SK-N-SH treated with all-trans-retinoic acid at 6 μM for 48 hours (cell line): ENCODE results near the gene RNF144A.
A peak's percentile ranks its signal among the peaks of the same experiment; 100 is the strongest.

Experiments used
- ATAC-seq: fragments of 200-7000 bp; cut with Tn5 transposase; 3 replicates; pipeline ENCODE4 v1.9.1; 2020; ENCODE audit warnings: mild to moderate bottlenecking, moderate library complexity
- BACH2 ChIP-seq: fragments of 250-450 bp; sonication (Bioruptor Pico); IDR thresholded peaks from 2 replicates; pipeline ENCODE4 v1.9.0; 2021; ENCODE audit warnings: mild to moderate bottlenecking, borderline replicate concordance
- CSDC2 ChIP-seq: fragments of 250-450 bp; sonication (Bioruptor Pico); IDR thresholded peaks from 2 replicates; pipeline ENCODE4 v1.5.0; 2020; ENCODE audit warnings: mild to moderate bottlenecking, moderate library complexity
- ESRRG ChIP-seq: fragments of 250-450 bp; sonication (Bioruptor Pico); IDR thresholded peaks from 2 replicates; pipeline ENCODE4 v1.6.1; 2021; ENCODE audit warnings: mild to moderate bottlenecking
- GLIS3 ChIP-seq: fragments of 250-450 bp; sonication (Bioruptor Pico); IDR thresholded peaks from 2 replicates; pipeline ENCODE4 v1.5.0; 2020; ENCODE audit warnings: mild to moderate bottlenecking, moderate library complexity
- ISL1 ChIP-seq: fragments of 250-450 bp; sonication (Bioruptor Pico); IDR thresholded peaks from 2 replicates; pipeline ENCODE4 v2.1.2; 2022; ENCODE audit warnings: mild to moderate bottlenecking, moderate library complexity
- OSR1 ChIP-seq: fragments of 250-450 bp; sonication (Bioruptor Pico); IDR thresholded peaks from 2 replicates; pipeline ENCODE4 v1.8.0; 2022; ENCODE audit warnings: moderate library complexity, mild to moderate bottlenecking, inconsistent platforms
- PPARA ChIP-seq: fragments of 250-450 bp; sonication (Bioruptor Pico); IDR thresholded peaks from 2 replicates; pipeline ENCODE4 v1.5.0; 2020; ENCODE audit warnings: mild to moderate bottlenecking, borderline replicate concordance
- RARB ChIP-seq: fragments of 250-450 bp; sonication (Bioruptor Pico); IDR thresholded peaks from 2 replicates; pipeline ENCODE4 v1.8.0; 2021; ENCODE audit warnings: mild to moderate bottlenecking, moderate library complexity
- SNAI2 ChIP-seq: fragments of 250-450 bp; sonication (Bioruptor Pico); IDR thresholded peaks from 2 replicates; pipeline ENCODE4 v1.5.0; 2020; ENCODE audit warnings: mild to moderate bottlenecking, moderate library complexity
- TCF4 ChIP-seq: fragments of 250-450 bp; sonication (Bioruptor Pico); IDR thresholded peaks from 2 replicates; pipeline ENCODE4 v1.8.0; 2021; ENCODE audit warnings: mild to moderate bottlenecking, moderate library complexity, borderline replicate concordance
- TOX ChIP-seq: fragments of 250-450 bp; sonication (Bioruptor Pico); IDR thresholded peaks from 2 replicates; pipeline ENCODE4 v1.8.0; 2021; ENCODE audit warnings: mild to moderate bottlenecking, moderate library complexity, borderline replicate concordance
- ZC3H10 ChIP-seq: fragments of 250-450 bp; sonication (Bioruptor Pico); IDR thresholded peaks from 2 replicates; pipeline ENCODE4 v1.5.1; 2021; ENCODE audit warnings: mild to moderate bottlenecking, moderate library complexity
- ZFP3 ChIP-seq: fragments of 250-450 bp; sonication (Bioruptor Pico); IDR thresholded peaks from 2 replicates; pipeline ENCODE4 v1.5.0; 2020; ENCODE audit warnings: mild to moderate bottlenecking, moderate library complexity
- ZFP30 ChIP-seq: fragments of 450-650 bp; formaldehyde crosslinking; IDR thresholded peaks from 2 replicates; pipeline ENCODE4 v1.5.0; 2022; ENCODE audit warnings: mild to moderate bottlenecking, moderate library complexity
- ZNF565 ChIP-seq: fragments of 450-650 bp; formaldehyde crosslinking; conservative IDR thresholded peaks from 2 replicates; pipeline ENCODE4 v1.5.0; 2020; ENCODE audit warnings: low read depth, mild to moderate bottlenecking, moderate library complexity
- ZNF70 ChIP-seq: fragments of 450-650 bp; formaldehyde crosslinking; IDR thresholded peaks from 2 replicates; pipeline ENCODE4 v1.5.0; 2020; ENCODE audit warnings: mild to moderate bottlenecking, moderate library complexity
- ZNF8 ChIP-seq: fragments of 450-650 bp; formaldehyde crosslinking; IDR thresholded peaks from 2 replicates; pipeline ENCODE4 v1.5.0; 2020; ENCODE audit warnings: mild to moderate bottlenecking, moderate library complexity
- TF ChIP-seq, protein P1 (sequence below): fragments of 250-450 bp; sonication (Bioruptor Pico); IDR thresholded peaks from 2 replicates; pipeline ENCODE4 v1.5.1; 2021; ENCODE audit warnings: mild to moderate bottlenecking, moderate library complexity
- TF ChIP-seq, protein P2 (sequence below): fragments of 250-450 bp; sonication (Bioruptor Pico); IDR thresholded peaks from 2 replicates; pipeline ENCODE4 v1.8.0; 2021; ENCODE audit warnings: low read depth, mild to moderate bottlenecking, moderate library complexity, borderline replicate concordance
- TF ChIP-seq, protein P3 (sequence below): fragments of 250-450 bp; sonication (Bioruptor Pico); IDR thresholded peaks from 2 replicates; pipeline ENCODE4 v1.5.1; 2020; ENCODE audit warnings: low read depth, mild to moderate bottlenecking, moderate library complexity
- TF ChIP-seq, protein P4 (sequence below): fragments of 250-450 bp; sonication (Bioruptor Pico); IDR thresholded peaks from 2 replicates; pipeline ENCODE4 v1.5.0; 2020; ENCODE audit warnings: mild to moderate bottlenecking, moderate library complexity

RNF144A gene

DNA sequence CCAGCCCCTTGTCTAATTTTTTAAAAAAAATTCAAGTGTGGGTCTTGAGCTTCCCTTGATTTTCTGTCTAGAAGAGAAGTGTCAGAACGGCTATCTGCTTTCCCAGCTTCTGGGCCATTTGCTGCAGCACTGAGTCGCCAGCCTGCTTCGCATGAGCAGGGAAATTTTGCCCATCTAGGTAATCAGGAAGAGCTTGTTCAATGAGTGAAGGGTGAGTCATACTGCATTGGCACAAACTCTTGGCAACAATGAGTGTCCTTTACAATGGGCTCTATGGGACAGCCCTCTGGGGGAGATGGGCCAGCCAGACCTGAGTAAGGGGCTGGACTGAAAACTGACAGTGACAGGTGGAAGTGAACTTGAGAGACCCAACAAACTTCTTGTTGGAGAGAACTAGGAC is 2.4 kb upstream of the RNF144A start:
- ATAC-seq = peak; percentile 19
- TF ChIP-seq ZFP3 = 0 out of 2 replicates have a peak, but pooled peaks have one; percentile 54
- TF ChIP-seq, protein P1, sequence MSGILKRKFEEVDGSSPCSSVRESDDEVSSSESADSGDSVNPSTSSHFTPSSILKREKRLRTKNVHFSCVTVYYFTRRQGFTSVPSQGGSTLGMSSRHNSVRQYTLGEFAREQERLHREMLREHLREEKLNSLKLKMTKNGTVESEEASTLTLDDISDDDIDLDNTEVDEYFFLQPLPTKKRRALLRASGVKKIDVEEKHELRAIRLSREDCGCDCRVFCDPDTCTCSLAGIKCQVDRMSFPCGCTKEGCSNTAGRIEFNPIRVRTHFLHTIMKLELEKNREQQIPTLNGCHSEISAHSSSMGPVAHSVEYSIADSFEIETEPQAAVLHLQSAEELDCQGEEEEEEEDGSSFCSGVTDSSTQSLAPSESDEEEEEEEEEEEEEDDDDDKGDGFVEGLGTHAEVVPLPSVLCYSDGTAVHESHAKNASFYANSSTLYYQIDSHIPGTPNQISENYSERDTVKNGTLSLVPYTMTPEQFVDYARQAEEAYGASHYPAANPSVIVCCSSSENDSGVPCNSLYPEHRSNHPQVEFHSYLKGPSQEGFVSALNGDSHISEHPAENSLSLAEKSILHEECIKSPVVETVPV = no peak
- TF ChIP-seq, all 23 proteins: peak for 1

DNA sequence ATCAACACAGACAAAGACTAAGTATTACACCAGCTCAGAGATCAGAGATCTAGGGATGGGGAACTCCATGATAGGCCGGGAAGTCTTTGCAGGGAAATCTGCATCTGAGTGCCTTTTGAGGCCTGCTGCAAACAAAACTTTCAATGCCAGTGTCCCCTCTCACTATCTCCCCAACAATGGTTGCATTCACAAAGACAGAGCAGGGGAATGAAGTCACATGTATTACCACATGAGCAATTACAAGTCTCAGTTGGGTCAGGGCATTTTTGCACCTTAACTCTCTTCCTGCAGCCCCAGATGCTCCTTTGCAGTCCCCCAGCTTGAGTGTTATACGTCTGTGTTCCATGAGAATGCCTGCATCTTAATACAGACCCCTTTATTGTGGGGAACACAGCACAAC is 1.8 kb upstream of the RNF144A start:
- TF ChIP-seq ZFP30 (CRISPR knock-in tag) (no peak), ZFP3 (no peak), TOX (no peak), RARB (CRISPR knock-in tag) (no peak), OSR1 (CRISPR knock-in tag) (no peak), ZNF8 (CRISPR knock-in tag) (no peak), SNAI2 (no peak), GLIS3 (CRISPR knock-in tag) (no peak), ESRRG (no peak), ISL1 (CRISPR knock-in tag) (no peak), BACH2 (CRISPR knock-in tag) (no peak), ZNF70 (no peak), PPARA (CRISPR knock-in tag) (no peak), CSDC2 (CRISPR knock-in tag) (no peak), ZC3H10 (CRISPR knock-in tag) (no peak)
- TF ChIP-seq, protein P2, sequence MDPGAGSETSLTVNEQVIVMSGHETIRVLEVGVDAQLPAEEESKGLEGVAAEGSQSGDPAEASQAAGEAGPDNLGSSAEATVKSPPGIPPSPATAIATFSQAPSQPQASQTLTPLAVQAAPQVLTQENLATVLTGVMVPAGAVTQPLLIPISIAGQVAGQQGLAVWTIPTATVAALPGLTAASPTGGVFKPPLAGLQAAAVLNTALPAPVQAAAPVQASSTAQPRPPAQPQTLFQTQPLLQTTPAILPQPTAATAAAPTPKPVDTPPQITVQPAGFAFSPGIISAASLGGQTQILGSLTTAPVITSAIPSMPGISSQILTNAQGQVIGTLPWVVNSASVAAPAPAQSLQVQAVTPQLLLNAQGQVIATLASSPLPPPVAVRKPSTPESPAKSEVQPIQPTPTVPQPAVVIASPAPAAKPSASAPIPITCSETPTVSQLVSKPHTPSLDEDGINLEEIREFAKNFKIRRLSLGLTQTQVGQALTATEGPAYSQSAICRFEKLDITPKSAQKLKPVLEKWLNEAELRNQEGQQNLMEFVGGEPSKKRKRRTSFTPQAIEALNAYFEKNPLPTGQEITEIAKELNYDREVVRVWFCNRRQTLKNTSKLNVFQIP (CRISPR knock-in tag) = no peak
- TF ChIP-seq, protein P3, sequence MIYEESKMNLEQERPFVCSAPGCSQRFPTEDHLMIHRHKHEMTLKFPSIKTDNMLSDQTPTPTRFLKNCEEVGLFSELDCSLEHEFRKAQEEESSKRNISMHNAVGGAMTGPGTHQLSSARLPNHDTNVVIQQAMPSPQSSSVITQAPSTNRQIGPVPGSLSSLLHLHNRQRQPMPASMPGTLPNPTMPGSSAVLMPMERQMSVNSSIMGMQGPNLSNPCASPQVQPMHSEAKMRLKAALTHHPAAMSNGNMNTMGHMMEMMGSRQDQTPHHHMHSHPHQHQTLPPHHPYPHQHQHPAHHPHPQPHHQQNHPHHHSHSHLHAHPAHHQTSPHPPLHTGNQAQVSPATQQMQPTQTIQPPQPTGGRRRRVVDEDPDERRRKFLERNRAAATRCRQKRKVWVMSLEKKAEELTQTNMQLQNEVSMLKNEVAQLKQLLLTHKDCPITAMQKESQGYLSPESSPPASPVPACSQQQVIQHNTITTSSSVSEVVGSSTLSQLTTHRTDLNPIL (CRISPR knock-in tag) = no peak
- TF ChIP-seq, protein P4, sequence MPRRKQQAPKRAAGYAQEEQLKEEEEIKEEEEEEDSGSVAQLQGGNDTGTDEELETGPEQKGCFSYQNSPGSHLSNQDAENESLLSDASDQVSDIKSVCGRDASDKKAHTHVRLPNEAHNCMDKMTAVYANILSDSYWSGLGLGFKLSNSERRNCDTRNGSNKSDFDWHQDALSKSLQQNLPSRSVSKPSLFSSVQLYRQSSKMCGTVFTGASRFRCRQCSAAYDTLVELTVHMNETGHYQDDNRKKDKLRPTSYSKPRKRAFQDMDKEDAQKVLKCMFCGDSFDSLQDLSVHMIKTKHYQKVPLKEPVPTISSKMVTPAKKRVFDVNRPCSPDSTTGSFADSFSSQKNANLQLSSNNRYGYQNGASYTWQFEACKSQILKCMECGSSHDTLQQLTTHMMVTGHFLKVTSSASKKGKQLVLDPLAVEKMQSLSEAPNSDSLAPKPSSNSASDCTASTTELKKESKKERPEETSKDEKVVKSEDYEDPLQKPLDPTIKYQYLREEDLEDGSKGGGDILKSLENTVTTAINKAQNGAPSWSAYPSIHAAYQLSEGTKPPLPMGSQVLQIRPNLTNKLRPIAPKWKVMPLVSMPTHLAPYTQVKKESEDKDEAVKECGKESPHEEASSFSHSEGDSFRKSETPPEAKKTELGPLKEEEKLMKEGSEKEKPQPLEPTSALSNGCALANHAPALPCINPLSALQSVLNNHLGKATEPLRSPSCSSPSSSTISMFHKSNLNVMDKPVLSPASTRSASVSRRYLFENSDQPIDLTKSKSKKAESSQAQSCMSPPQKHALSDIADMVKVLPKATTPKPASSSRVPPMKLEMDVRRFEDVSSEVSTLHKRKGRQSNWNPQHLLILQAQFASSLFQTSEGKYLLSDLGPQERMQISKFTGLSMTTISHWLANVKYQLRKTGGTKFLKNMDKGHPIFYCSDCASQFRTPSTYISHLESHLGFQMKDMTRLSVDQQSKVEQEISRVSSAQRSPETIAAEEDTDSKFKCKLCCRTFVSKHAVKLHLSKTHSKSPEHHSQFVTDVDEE = no peak
- no peak for ATAC-seq

DNA sequence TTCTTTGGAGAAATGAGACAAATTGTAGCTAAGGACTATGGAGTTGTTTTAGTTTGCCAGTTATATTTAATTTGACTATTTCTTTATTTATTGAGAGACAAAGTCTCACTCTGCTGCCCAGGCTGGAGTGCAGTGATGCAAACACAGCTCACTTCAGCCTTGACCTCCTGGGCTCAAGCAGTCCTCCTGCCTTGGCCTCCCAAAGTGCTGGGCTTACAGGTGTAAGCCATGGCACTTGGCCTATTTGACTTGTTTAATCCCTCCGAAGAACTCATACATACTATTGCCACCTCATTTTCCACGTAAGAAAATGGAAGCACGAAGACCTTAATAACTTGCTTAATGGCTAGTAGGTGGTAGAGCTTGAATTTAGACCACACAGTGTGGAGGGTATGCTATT is 988 bp upstream of the RNF144A start:
- TF ChIP-seq PPARA (CRISPR knock-in tag) = no peak
- TF ChIP-seq, protein P3 (CRISPR knock-in tag) = no peak
- no peak for TF ChIP-seq TOX
- TF ChIP-seq SNAI2 = no peak
- TF ChIP-seq, protein P4 = no peak
- TF ChIP-seq ZFP30 (CRISPR knock-in tag) = no peak
- no peak for TF ChIP-seq ZNF565 (CRISPR knock-in tag)
- TF ChIP-seq TCF4 (CRISPR knock-in tag) = no peak
- ATAC-seq = no peak
